Mesothelial cell of epicardium (in vitro differentiated cells): Measurements from ENCODE around the gene CTNND2. TPM values are rescaled to one million over a fixed set of nuclear protein-coding genes. Genes with fewer than 3 reads are reported as not detected.

Source experiments
- DNase-seq, 2 experiments: peaks; one replicate each; pipeline ENCODE4 v3.0.0; 2021; ENCODE audit warnings: low spot score in 2 of 2; ENCODE audit not compliant: unreplicated experiment in 2 of 2
- H3K27ac Mint-ChIP-seq: 2 replicates; pipeline ENCODE4 v1.8.0; 2021; ENCODE audit warnings: mixed read lengths
- H3K27me3 Mint-ChIP-seq: 2 replicates; pipeline ENCODE4 v1.8.0; 2021; ENCODE audit warnings: low read depth, mixed read lengths
- H3K36me3 Mint-ChIP-seq: 2 replicates; pipeline ENCODE4 v1.8.0; 2021; ENCODE audit warnings: mixed read lengths
- H3K4me1 Mint-ChIP-seq: 2 replicates; pipeline ENCODE4 v1.8.0; 2021; ENCODE audit warnings: mixed read lengths
- H3K4me3 Mint-ChIP-seq: 2 replicates; pipeline ENCODE4 v1.8.0; 2021; ENCODE audit warnings: mild to moderate bottlenecking, moderate library complexity, mixed read lengths
- H3K9me3 Mint-ChIP-seq: 2 replicates; pipeline ENCODE4 v1.8.0; 2021; ENCODE audit warnings: mixed read lengths
- CTCF ChIP-seq: fragments of 200-600 bp; sonication (generic); IDR thresholded peaks from one replicate; pipeline ENCODE4 v1.5.0; 2021; ENCODE audit warnings: antibody characterized with exemption; ENCODE audit not compliant: unreplicated experiment
- total RNA-seq: library from RNA; stranded (reverse); gene quantifications from 3 replicates; pipeline ENCODE4 v1.2.1, GENCODE V29; 2021

Gene CTNND2
- total RNA-seq, 1 donor from 2014 or later: 7.9 TPM

GRCh38 chr5:11869203-11869602, 35.0 kb downstream of the CTNND2 start:
- Mint-ChIP-seq H3K9me3 (peaks cover 12% of the 10 kb centered on the region), H3K4me3 (no peak overlapping the region), H3K4me1 (no peaks in the 10 kb centered on the region), H3K27ac (no peak overlapping the region), H3K27me3 (no peaks in the 10 kb centered on the region), H3K36me3 (peaks cover 1% of the 10 kb centered on the region)
- DNase-seq: no peak
- TF ChIP-seq CTCF: no peak

DNA sequence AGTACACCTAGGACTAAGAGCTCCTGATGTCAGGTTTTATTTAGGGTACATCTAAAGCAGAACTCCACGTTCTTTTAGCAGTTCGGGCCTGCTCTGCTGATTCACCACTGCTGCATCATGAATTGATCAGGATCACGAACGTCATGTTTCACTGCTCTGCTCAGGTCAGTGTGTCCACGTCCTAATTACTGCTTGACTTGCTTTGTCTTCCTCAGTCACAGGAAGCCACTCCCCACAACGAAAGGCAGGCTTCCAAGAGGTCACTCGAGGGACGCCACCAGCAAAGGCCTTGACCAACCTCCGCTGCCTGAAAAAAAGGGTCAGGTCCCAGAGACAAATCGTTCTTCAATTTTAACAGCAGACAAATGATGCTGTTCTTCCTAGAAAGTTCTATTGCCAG, 40.3 kb downstream of the CTNND2 start:
- no peak overlapping the region for H3K4me3 Mint-ChIP-seq
- H3K27me3 Mint-ChIP-seq: no peaks in the 10 kb centered on the region

DNA sequence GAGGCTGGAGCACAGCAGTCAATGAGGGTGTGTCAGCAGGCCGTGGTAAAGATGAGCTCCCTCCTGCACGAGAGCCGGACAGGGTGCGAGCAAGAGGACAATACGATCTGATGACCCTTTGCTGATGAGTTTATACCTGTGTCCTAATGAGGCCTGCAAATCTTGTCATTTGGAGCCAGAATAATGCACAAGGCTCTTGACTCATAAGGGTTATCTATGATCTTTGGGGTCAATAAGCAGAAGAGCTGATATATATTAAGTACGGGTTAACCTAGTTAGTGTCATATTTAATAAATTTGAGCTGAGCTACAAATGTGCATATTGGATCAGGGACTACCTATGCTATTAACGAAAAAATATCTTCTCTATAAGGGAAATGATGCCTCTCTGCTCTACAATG, 46.9 kb downstream of the CTNND2 start:
- Mint-ChIP-seq H3K4me3 (no peak overlapping the region), H3K4me1 (no peaks in the 10 kb centered on the region), H3K27me3 (no peaks in the 10 kb centered on the region), H3K9me3 (no peaks in the 10 kb centered on the region), H3K27ac (no peak overlapping the region), H3K36me3 (no peaks in the 10 kb centered on the region)
- TF ChIP-seq CTCF: no peak
- no peak for DNase-seq

More for the DNA sequence above, 40.3 kb downstream of the CTNND2 start:
- no peak for TF ChIP-seq CTCF
- Mint-ChIP-seq H3K9me3 (peaks cover 8% of the 10 kb centered on the region), H3K27ac (no peak overlapping the region), H3K4me1 (no peaks in the 10 kb centered on the region), H3K36me3 (no peaks in the 10 kb centered on the region)
- no peak for DNase-seq

DNA sequence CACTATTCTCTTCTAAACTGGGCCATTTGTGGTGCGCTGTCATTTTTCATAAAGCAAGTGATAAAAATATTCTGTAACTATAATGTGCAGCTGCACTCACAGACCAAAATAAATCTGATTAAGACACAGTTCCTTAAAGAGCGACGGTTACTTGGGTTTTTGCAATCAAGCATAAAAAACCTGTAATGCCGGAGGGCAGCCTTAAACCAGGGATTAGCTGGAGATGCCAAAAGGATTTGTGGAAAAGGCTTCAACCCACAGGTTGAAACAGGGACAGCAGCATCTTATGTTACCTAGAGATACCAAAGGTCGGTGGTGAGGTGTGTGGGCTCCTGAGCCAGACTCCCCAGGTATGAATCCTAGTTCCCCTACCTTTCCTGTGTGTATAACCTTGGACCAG, 49.3 kb downstream of the CTNND2 start:
- no peak overlapping the region for H3K27ac Mint-ChIP-seq
- DNase-seq: no peak
- H3K4me1 Mint-ChIP-seq: peaks cover 10% of the 10 kb centered on the region
- H3K4me3 Mint-ChIP-seq: no peak overlapping the region
- TF ChIP-seq CTCF: no peak
- no peaks in the 10 kb centered on the region for H3K36me3 Mint-ChIP-seq
- no peaks in the 10 kb centered on the region for H3K9me3 Mint-ChIP-seq
- no peaks in the 10 kb centered on the region for H3K27me3 Mint-ChIP-seq

DNA sequence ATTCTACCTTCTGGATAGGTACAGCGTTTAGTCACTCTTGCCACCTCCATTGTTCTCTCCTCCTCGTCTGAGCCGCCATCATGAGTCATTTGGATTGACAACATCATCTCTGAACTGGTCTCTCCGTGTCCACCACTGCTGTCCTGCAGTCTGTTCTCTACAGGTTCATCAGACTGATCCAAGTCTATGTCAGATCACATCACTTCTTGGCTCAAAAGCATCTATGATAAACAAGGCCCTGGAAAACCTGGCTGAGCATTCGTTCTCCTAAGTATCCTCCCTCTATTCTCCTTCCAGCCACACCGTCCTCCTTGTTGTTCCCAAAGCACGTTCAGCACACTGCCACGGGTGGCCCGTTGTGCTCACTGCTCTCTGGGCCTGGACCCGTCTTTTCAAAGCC, 50.5 kb downstream of the CTNND2 start:
- H3K27ac Mint-ChIP-seq: no peak overlapping the region
- no peak for DNase-seq
- H3K4me3 Mint-ChIP-seq: no peak overlapping the region
- TF ChIP-seq CTCF: no peak
- H3K36me3 Mint-ChIP-seq: no peaks in the 10 kb centered on the region
- no peaks in the 10 kb centered on the region for H3K9me3 Mint-ChIP-seq
- peaks cover 10% of the 10 kb centered on the region for H3K4me1 Mint-ChIP-seq
- H3K27me3 Mint-ChIP-seq: no peaks in the 10 kb centered on the region

DNA sequence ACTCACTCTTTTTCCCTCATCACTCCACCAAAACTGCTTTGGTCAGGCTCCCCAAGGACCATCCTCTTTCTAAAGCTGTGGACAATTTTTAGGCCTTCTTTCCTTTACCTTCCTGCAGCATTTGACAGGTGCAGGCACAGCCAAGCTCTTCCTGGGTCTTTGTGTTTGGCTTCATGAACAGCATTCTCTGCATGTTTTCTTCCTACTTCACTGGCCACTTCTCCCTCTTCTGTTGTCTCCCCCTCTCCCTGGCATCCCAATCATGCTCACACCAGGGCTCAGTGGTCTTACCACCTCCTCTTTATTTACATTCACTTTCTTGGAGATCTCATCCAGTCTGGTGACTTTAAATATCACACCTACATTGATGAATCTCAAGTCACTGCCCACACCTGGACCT, 51.1 kb downstream of the CTNND2 start:
- no peak for TF ChIP-seq CTCF
- no peaks in the 10 kb centered on the region for H3K36me3 Mint-ChIP-seq
- DNase-seq: no peak
- H3K27me3 Mint-ChIP-seq: no peaks in the 10 kb centered on the region
- H3K27ac Mint-ChIP-seq: no peak overlapping the region
- no peaks in the 10 kb centered on the region for H3K9me3 Mint-ChIP-seq
- peaks cover 10% of the 10 kb centered on the region for H3K4me1 Mint-ChIP-seq
- no peak overlapping the region for H3K4me3 Mint-ChIP-seq
